Activated CD4-positive, CD25-positive, alpha-beta regulatory T cell treated with anti-CD3 and anti-CD28 coated beads, Interleukin-2, amount 50 U/mL, for 72 hours (primary cell): Measurements from ENCODE around the gene MYT1.
"Not testable (repeated sequence)": the region's sequence is repeated elsewhere in the genome, so short reads cannot be mapped to it uniquely, and the experiment has no call there.

Source experiments
- DNase-seq: peaks from one replicate; pipeline ENCODE4 v3.0.0; 2021

Gene MYT1

DNA sequence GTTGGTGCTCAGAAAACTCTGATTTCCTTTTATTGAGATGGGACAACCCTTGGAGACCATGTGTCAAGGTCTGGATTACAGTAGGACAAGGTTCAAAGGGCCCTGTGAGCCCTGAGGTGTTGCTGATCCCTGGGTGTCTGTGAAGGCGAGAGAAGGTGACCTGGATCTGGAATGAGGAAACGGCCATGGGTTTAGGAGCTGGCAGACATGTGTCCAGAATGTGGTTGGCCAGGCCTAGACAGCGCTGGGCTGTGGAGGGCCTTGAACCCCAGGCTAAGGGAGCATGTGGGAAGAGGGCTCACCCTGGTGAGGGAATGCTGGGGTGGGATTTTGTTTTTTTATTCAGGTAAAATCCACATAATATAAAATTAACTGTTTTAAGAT is 116.2 kb downstream of the MYT1 start:
- no peak for DNase-seq

DNA sequence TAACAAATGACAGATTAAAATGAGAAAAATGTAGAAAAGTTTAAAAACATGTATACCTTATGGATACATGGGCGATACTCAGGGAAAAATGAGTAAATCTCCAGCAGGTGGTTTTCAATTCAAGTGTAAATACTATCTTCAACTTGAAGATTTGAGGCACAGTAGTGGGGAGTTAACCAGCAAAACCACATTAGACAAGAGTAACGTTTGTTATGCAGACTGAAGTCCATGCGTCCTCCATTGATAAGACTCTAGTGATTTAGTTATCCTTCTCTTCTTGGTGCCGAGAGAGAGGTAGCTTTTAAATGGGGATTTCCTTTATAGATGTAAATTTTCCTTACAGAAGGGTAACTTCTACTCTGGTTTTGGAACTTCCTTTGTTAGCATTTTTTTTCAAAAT is 119.4 kb downstream of the MYT1 start:
- DNase-seq = no peak

DNA sequence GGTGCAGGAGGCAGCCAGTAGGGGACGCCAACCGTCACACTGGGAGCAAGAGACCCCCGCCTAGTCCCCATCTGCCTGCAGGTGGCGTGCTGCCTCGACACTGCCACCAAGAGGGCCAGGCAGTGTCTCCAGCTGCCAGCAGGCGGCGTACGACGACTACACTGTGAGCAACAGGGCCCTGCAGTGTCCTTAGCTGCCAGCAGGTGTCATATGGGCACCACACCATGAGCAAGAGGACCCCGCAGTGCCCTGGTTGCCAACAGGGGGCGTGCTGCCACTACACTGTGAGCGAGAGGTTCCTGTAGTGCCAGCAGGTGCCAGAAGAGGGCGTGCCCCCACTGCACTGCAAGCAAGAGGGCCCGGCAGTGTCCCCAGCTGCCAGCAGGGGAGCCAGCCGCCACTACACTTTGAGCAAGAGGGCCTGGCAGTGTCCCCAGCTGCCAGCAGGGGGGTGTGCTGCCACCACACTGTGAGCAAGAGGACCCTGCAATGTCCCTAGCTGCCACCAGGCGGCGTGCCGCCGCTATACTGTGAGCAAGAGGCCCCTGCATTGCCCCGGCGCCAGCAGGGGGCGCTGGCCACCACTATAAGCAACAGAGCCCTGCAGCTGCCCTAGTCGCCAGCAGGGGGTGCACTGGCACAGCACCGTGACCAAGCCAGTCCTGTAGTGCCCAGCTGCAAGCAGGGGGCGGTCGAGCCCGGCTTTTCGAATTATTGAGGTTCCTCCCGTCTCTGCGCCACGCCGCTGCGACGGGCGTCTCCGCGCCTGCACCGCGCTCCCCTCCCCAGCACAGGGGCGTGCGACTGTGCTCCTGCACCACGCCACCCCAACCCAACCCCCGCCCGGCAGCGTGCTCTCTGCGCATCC is 121.6 kb downstream of the MYT1 start:
- peak; percentile 83 for DNase-seq

DNA sequence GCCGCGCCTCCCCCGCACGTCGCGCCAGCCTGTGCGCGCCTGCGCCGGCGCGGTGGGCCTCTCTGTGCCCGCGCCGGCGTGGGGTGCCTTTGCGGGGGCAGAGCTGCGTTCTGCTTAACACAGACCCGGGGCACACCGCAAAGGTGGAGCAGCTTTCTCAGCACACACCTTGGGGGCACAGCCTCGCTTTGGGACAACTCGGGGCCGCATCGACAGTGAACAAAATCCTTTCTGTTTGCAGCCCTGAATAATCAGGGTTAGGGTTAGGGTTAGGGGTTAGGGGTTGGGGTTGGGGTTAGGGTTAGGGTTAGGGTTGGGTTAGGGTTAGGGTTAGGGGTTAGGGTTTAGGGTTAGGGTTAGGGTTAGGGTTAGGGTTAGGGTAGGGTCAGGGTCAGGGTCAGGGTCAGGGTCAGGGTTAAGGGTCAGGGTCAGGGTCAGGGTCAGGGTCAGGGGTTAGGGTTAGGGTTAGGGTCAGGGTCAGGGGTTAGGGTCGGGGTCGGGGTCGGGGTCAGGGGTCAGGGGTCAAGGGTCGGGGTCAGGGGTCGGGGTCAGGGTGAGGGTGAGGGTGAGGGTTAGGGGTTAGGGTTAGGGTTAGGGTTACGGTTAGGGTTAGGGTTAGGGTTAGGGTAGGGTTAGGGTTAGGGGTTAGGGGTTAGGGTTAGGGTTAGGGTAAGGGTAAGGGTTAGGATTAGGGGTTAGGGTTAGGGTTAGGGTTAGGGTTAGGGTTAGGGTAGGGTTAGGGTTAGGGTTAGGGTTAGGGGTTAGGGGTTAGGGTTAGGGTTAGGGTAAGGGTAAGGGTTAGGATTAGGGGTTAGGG is 122.4 kb downstream of the MYT1 start:
- not testable (repeated sequence) for DNase-seq

DNA sequence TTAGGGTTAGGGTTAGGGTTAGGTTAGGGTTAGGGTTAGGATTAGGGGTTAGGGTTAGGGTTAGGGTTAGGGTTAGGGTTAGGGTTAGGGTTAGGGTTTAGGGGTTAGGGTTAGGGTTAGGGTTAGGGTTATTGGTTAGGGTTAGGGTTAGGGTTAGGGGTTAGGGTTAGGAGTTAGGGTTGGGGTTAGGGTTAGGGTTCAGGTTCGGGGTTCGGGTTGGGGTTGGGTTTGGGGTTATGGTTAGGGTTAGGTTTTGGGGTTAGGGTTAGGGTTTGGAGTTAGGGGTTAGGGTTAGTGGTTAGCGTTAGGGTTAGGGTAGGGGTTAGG is 123.0 kb downstream of the MYT1 start:
- DNase-seq = not testable (repeated sequence)
